NCI-H1092 (cell line): ENCODE measurements around the gene TNKS1BP1.
A peak's percentile ranks its signal among the peaks of the same experiment; 100 is the strongest.
"Not testable (repeated sequence)": the region's sequence is repeated elsewhere in the genome, so short reads cannot be mapped to it uniquely, and the experiment has no call there.

Experiments used
- DNase-seq: peaks from one replicate; lab custom pipeline; 2025; lab: John Stamatoyannopoulos, UW

Gene TNKS1BP1

GRCh38 chr11:57324886-57325734 lies at the start of gene TNKS1BP1:
Gene TNKS1BP1, minus strand, starts transcription at chr11:57324952. Its CDS starts 3,067 bp downstream, at chr11:57321885.
- peak; percentile 94 for DNase-seq

- DNase-seq = no peak
Measured at GRCh38 chr11:57373146-57373545, 48.4 kb upstream of the TNKS1BP1 start.

- no peak for DNase-seq
Measured at GRCh38 chr11:57370941-57371340, 46.2 kb upstream of the TNKS1BP1 start.

GRCh38 chr11:57370251-57370650 lies 45.5 kb upstream of the TNKS1BP1 start:
- no peak for DNase-seq

- no peak for DNase-seq
Measured at GRCh38 chr11:57368845-57369232, 44.1 kb upstream of the TNKS1BP1 start.

- DNase-seq = peak; percentile 27
Measured at GRCh38 chr11:57368106-57368844, 43.5 kb upstream of the TNKS1BP1 start.

- DNase-seq = no peak
Measured at GRCh38 chr11:57364851-57365660, 40.3 kb upstream of the TNKS1BP1 start.

- no peak for DNase-seq
Measured at GRCh38 chr11:57363131-57364080, 38.7 kb upstream of the TNKS1BP1 start.

GRCh38 chr11:57361926-57362325 lies 37.2 kb upstream of the TNKS1BP1 start:
- no peak for DNase-seq

GRCh38 chr11:57361420-57361819 lies 36.7 kb upstream of the TNKS1BP1 start:
- not testable (repeated sequence) for DNase-seq

GRCh38 chr11:57360991-57361390 lies 36.2 kb upstream of the TNKS1BP1 start:
- peak; percentile 20 for DNase-seq

- DNase-seq = no peak
Measured at GRCh38 chr11:57359896-57360690, 35.3 kb upstream of the TNKS1BP1 start.

GRCh38 chr11:57359396-57359795 lies 34.6 kb upstream of the TNKS1BP1 start:
- DNase-seq = no peak

GRCh38 chr11:57358991-57359390 lies 34.2 kb upstream of the TNKS1BP1 start:
- DNase-seq = no peak

GRCh38 chr11:57358543-57358961 lies 33.8 kb upstream of the TNKS1BP1 start:
- no peak for DNase-seq

GRCh38 chr11:57357856-57358255 lies 33.1 kb upstream of the TNKS1BP1 start:
- DNase-seq = no peak

- no peak for DNase-seq
Measured at GRCh38 chr11:57357310-57357709, 32.6 kb upstream of the TNKS1BP1 start.

GRCh38 chr11:57356268-57356667 lies 31.5 kb upstream of the TNKS1BP1 start:
- no peak for DNase-seq

GRCh38 chr11:57354699-57355098 lies 29.9 kb upstream of the TNKS1BP1 start:
- no peak for DNase-seq

GRCh38 chr11:57353852-57354251 lies 29.1 kb upstream of the TNKS1BP1 start:
- no peak for DNase-seq
